GM12873 (cell line): ENCODE measurements around the gene DPP7.

ENCODE experiments used
- CTCF ChIP-seq: IDR thresholded peaks from 2 replicates; pipeline ENCODE4 v1.5.1; 2012; ENCODE audit warnings: low read depth, mild to moderate bottlenecking, moderate library complexity, low read length, control low read depth; ENCODE audit not compliant: insufficient read depth; ENCODE audit errors: missing control alignments

Gene DPP7

GRCh38 chr9:137112564-137113384, 1.8 kb downstream of the DPP7 start:
- TF ChIP-seq CTCF: no peak

GRCh38 chr9:137111788-137112563, 2.6 kb downstream of the DPP7 start:
- no peak for TF ChIP-seq CTCF

DNA sequence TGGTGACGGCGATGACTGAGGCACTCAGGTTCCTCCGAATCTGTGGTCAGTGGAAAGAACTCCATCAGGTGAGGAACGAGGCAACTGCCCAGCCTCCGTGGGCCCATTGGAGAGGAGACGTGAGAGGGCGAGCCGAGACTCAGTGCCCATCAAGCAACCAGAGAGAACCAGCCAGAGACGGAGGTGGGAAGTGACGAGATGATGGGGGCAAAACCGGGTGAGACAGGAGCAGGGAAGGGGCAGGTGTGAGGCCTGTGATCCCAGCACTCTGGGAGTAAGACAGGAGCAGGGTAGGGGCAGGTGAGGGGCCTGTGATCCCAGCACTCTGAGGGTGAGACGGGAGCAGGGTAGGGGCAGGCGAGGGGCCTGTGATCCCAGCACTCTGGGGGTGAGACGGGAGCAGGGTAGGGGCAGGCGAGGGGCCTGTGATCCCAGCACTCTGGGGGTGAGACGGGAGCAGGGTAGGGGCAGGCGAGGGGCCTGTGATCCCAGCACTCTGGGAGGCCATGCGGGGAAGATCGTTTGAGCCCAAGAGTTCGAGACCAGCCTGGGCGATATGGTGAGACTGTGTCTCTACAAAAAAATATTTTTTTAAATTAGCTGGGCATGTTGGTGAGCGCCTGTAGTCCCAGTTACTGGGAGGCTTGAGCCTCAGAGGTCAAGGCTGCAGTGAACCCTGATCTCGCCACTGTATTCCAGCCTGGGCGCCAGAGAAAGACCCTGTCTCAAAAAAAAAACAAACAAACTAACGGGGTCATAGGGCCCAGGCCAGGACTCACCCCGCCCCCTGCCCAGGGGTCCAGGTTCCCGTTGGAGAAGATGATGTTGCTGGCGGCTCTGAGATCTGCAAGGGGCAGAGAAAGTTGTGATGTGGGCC, 3.4 kb downstream of the DPP7 start:
- no peak for TF ChIP-seq CTCF

GRCh38 chr9:137110147-137110910, 4.2 kb downstream of the DPP7 start:
- no peak for TF ChIP-seq CTCF

- TF ChIP-seq CTCF: no peak
These were observed 5.0 kb downstream of the DPP7 start for GRCh38 chr9:137109250-137110146.

DNA sequence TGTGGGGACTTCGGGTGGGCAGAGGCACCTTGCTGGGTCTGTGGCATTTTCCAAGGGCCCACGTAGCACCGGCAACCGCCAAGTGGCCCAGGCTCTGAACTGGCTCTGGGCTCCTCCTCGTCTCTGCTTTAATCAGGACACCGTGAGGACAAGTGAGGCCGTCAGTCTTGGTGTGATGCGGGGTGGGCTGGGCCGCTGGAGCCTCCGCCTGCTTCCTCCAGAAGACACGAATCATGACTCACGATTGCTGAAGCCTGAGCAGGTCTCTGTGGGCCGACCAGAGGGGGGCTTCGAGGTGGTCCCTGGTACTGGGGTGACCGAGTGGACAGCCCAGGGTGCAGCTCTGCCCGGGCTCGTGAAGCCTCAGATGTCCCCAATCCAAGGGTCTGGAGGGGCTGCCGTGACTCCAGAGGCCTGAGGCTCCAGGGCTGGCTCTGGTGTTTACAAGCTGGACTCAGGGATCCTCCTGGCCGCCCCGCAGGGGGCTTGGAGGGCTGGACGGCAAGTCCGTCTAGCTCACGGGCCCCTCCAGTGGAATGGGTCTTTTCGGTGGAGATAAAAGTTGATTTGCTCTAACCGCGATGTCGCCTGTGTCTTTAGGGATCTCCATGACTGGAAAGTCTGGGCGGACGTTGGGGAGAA, 5.8 kb downstream of the DPP7 start:
- TF ChIP-seq CTCF: no peak
